Inflammatory macrophage treated with lipopolysaccharide for 4 hours (primary cell): ENCODE measurements around the gene CPED1.
"Not testable (repeated sequence)": the region's sequence is repeated elsewhere in the genome, so short reads cannot be mapped to it uniquely, and the experiment has no call there.

Experiments used
- DNase-seq: peaks from one replicate; pipeline ENCODE4 v3.0.0-alpha.2; 2020

Gene CPED1

DNA sequence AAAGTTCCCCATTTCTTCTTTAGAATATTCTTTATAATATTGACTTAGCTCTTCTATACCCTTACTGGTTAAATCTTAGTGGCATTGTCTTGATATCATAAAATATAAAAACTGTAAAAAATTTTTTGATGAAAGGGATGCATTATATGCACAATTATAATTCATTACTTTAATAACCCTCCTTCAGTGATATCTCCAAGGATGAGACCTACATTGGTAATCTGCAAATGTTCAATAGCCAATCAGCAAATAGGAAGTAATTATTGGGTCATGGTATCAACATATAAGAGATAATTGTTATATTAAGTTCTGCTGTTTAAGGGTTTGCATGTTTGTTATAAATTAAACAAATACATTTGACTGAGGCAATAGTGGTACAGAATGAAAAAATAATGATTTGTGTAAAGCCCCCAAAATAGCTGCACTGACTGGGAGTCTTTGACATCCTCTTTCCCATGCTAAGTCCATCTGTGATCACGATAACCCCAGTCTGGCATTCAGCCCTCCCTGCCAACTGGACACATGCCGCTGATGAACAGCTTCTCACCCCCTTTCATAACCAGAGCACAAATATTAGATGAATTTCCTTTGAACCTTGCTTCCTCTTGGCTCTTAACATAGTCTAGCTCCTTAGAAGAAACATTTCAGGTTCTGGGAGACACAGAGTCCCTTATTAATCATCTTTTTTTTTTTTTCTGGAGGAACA lies 169.5 kb downstream of the CPED1 start:
- no peak for DNase-seq

DNA sequence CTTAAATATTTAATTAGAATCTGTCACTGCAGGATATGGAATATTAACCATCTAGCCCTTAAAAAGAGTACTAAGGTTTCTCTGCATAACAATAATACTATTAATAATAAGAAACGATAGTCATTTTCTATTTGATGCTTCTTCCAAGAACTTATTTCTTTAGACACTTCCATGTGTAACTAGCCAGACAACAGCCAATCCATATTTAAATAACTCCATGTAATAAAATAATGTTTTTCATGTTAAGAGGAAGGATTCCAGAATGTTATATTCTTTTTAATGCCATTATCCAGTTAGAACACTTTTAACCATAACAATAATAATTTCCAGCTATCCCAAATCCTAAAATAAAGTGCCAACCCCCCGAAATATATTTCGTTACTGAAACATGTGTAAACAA lies 170.2 kb downstream of the CPED1 start:
- no peak for DNase-seq

DNA sequence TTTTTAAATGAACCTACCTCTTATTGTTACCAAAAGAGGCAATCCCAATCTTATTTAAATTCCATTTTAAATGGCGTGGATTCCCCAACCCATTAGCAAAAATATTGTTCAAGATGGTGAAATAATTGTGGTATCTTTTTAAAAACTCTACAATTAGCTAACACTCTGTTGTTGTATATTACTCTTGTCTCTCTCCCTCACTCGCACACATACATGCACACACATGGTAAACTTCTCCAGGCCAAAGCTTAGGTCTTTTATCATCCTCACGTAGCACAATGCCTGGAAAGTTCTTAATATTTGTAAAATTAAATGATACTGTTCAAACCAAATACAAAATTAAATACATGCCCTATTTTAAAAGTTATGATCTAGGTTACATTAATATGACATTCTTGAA lies 171.0 kb downstream of the CPED1 start:
- no peak for DNase-seq

DNA sequence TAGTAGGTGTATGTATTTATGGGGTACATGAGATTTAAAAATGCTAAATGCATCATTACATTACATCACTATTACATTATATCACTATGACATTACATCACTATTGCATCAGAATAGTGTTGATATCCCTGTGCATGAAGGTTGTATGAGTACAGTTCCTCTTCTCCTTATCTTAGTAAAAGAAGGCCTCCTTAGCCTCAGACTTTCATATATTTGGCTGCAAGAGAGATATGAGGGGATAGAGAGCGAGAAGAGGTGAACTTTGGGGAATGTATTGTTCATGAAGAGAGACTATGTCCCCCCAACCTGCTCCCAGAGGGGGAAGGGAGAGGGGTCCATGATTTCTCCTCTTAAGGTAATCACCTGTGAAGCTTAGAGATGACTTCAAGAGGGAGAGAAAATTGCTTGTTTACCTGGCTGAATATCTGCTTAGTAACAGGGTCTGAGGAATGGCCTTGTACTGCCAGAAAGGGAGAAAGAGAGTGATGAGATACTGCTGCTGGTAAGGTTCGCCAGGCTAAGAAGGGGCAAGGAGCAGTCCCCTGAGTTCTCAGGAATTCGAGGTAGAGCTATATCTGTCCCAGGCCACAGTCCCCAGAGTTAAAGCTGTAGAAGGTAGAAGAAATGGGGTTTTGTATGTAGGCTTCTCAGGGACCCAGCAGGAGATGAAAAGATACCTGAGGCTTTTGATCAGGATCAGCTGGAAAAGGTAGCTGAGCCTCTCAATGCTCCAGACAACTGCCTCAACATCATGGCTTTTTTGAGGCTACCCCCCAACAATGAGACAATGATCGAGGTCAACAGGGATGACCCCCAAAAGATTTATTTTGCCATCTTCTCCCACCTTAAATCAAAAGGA lies 171.9 kb downstream of the CPED1 start:
- peak; percentile 20 for DNase-seq

DNA sequence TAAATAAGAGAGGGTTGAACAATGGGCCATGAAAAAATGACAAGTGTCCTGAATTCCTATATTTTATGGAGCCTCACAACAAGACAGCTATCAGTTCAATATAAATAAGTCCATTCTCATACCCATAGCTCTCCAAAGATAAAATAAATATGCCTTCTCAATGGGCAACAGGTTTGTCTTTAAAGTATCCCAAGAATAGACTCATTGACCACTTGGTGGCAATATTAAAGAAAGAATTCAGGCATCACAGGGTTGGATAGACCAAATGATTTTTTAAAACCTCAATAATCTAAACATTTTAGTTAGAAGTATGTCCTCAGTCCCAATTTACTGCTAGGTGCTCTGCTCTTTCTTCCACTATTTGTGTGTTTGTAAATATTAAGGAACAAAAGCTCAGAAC lies 175.2 kb downstream of the CPED1 start:
- no peak for DNase-seq

DNA sequence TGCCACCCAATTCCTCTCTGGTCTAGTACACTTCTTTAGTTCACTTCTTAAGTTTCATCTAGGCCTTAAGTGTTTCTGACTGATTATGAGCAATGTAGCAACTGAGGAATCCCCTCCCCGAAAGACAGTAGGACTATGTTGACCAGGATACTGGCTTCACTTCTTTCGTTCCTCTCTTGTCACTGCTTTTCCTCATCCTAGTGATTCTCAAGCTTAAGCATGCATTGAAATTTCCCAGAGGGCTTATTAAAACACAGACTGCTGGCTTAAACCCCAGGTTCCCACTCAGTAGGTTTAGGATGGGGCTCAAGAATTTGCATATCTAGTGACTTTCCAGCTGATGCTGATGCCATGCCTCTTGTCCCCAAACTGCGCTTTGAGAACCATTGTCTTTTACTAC lies 175.7 kb downstream of the CPED1 start:
- no peak for DNase-seq

DNA sequence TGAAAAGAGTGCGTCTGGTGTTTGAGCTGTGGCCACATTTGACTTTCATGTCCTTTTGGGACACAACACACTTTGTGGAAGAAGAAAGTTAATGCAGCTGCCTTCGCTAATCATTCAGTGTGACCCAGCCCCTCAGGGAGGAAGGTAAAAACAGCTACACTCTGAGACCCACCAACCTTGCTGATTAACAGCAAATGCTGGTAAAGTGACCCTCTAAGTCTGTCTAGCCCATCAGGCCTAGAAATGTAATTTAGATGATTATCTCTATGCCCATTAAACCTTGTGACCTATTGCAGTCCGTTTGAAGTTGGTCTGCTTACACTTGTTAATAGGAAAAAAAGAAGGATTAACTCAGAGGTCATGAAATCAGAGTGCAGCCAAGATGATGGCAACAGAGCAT lies 178.4 kb downstream of the CPED1 start:
- no peak for DNase-seq

DNA sequence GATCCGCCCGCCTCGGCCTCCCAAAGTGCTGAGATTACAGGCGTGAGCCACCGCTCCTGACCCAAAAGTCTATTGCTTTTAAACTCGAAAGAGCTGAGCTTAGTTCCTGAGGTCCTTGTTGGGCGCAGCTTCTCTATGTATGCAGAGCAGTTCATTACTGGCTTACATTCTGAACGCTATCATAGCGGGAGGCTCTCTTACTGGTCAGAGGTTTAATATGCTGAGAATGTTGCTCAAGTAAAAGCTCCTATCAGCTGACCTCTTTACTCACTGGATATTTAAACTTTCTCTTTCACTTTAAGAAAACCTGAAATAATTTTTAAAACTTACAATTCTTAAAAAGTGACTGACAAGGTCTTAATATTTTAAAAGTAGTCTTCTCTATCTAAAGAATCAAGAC lies 179.5 kb downstream of the CPED1 start:
- peak; percentile 5 for DNase-seq

DNA sequence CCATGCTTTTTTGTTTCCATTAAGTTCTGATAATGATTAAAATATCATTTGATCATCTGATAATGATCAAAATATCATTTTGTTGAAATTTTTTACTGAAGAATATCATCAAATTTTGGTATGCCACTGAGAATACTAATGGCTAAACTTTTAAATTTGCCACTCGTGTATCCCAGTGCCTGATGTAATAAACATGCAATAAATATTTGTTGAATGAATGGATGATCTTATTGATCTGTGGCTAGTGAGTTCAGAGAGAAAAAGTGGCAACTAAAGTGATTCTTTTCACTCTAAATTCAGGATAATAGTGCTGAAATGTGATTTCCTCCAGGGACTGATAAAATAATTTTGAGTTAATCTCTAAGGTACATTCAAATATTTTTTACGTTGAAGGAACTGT lies 181.0 kb downstream of the CPED1 start:
- DNase-seq = no peak

DNA sequence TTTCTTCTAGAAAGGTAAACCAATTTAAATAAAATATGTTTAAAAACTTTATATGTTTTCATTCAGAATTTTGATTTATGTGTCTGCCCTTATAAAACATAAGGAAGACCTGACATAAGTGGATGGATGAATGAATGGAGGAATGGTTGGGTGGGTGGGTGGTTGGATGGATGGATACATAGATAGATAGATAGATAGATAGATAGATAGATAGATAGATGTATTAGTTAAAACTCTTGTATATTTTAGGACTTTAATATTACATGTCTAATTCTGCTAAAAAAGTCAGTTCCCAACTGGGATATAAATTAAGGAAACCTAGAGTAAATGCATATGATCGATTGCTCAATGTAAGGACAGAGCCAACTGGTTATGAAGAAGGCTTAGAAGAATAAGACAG lies 184.0 kb downstream of the CPED1 start:
- DNase-seq = no peak

DNA sequence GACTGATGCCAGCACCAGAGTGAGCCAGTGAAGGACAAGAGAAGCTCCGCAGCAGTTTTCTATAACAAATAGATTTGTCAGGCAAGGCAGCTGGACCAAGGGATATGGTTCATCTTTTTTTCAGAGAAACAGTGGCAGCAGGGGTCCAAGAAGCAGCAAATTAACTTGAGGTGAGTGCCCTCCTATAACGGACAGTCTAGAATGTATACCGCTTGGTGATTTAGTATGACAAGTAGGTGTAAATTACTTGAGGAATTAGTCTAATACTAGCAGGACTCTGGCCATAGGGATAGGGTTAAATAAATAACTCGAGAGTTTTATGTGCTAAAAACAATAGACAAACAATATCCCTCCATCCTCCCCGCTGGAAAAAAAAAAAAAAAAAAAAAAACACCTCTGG lies 187.3 kb downstream of the CPED1 start:
- no peak for DNase-seq

DNA sequence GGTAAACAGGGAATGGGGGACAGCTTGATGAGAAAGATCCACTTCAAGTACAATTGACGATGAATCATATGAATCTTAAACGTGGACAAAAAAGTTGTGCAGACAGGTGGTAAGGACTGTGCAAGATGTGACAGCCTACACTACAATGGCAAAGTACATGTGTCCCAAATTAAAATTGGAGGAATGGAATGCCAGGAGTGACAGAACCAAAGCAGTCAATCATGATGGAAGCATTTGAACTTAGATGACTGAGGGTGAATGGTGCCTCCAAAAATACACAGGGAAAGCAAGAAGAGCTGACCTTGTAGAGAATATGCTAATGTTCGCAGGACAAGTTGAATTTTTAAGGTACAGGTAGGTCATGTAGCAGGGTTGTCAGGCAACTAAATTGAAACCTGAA lies 189.9 kb downstream of the CPED1 start:
- DNase-seq = no peak

DNA sequence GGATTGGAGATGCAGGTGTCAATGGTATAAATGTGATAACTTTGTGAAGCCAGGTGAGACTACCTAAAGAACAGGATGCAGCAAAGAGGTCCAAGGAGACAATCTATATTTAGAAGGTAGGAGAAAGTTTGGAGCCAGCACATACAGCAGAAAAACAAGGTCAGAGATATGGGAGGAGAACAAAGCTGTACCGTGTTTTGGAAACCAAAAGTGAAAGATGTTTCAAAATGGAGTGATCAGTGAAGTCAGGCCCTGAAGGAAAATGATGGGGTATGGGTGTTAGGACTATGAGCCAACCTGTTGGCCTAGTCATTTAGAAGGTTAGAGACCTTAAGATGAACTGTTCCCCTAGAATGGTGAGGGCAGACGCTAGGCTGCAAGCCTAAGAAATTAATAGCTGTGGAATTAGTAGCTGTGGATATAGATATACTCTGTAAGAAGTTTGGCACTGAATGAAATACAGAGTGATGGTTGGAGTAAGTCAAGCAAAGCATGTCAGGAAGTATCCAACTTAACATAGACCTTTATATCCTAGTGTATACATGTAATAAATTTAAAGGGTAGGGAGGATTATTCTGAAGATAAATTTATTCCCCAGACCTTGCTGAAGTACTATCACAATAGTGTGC lies 190.5 kb downstream of the CPED1 start:
- no peak for DNase-seq

DNA sequence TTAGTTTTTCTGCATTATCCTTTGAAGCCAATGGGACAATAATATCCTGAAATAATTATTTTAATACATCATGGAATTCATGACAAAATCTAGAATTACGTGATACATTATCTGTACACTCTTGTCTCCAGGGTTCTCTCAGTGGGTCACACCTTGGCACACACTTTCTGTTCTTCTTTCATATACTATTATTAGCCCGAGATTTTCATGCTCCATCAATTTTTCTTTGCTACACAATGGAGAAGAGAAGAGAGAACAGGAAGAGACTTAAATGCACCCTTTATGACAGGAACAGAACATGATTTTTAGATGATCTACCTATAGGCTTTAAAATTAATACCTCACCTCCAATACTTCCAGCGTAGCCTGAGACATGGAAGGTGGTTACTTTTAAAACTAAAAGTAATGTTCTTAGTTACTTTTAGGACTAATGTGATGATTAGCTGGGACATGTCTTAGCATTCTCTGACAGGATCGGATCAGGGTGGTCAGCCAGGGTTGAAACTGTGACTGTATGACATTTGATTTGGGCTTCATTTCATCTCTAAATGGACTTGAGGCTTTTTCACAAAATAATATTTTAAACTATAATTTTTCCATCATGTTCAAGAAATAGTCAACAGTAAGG lies 192.0 kb downstream of the CPED1 start:
- no peak for DNase-seq

DNA sequence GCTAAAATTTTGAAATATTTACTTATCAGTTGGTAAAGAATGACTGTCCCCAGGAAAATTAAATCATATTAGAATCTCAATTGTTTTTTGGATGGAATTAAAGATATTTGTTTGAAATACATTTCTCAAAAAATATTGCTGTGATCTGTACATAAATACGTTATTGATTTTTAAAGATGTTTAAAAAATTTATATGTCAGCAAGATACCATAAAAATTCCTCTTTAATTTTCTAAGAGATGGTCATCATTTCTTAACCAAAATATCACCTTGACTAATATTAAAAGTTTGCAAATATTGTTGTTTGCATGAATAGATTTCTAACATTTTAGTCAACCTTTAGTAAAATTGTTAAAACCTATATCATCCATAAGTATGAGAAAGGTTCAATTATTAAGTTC lies 192.8 kb downstream of the CPED1 start:
- DNase-seq = no peak

DNA sequence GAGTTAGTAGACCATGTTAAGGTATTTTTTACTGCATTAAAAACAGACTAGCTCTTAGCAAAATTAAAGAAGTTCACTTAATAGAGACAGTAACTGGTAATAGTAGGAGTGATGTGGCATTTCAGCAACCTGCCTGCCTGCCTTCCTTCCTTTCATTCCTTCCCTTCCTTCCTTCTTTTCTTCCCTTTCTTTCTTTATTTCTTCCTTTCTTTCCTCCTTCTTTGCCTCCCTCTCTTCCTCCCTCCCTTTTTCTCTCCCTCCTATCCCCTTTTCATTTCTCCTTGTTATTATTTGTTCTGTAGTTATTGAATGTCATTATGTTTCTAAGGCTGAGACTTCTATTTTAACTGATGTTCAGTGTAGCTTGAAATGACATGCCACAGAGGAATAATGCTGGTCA lies 193.8 kb downstream of the CPED1 start:
- no peak for DNase-seq

DNA sequence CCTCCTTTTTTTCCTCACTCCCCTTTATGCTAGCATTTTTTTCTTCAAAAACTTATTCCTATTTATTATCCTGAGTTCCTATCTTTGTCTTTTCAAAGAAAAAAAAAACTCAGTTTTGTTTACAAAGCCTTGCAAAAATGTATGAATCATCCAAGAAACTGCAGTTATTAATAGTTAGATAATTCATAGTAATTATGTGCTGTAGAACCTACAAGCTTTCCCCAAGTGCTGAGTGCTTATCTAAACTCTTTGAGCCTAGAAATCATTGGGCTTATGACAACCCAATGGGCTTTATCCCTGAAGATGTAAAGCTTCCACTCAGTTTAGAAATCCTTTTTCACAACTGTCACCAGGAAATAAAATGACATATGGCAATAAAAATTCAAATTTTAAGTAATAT lies 194.4 kb downstream of the CPED1 start:
- no peak for DNase-seq

DNA sequence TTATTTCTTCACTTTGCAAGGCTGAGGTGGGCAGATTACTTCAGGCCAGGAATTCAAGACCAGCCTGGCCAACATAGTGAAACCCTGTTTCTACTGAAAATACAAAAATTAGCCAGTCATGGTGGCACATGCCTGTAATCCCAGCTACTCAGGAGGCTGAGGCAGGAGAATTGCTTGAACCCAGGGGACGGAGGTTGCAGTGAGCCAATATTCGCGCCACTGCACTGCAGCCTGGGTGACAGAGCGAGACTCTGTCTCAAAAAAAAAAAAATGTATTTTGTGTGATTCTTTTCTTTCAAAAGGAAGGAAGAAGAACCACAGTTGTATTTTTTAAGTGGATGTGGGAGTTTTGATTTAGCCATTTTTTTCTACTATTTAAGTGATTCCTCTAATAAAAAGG lies 195.4 kb downstream of the CPED1 start:
- DNase-seq = not testable (repeated sequence)

DNA sequence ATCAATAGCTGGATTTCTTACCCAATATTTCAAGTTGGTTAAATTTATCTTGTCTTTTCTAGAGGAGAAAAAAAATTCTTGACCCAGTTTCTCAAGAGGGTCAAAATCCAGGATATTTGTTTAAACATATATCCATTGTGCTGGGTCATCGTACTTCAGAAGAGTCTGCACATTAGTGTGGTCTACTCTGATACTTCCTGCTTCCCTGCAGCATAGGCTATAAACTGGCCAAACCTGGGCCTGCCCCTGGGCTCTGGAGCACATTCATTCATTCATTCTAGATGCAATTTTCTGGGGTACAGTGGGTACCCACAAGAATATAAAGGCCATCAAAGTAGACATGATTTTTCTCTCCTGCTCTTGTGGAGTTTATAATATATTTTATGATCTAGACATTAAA lies 198.2 kb downstream of the CPED1 start:
- DNase-seq = no peak

DNA sequence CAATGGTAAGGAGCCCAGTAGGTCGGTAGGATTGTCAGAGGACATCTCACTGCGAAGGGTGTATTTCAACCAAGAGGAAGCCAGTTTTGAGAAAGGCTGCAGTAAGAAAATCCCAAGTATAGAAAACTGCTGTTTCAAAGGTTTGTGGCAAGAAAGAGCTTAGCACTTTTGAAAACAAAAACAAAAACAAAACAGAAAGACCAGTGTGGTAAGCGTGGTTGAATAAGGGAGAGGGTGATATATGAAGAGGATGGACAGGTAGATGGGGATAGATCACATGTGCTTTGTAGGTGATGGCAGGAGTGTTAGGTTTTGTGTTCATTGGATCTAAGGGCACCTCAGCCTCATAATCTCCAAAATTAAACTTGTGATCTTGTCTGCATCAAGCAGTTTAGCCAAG lies 198.7 kb downstream of the CPED1 start:
- no peak for DNase-seq

DNA sequence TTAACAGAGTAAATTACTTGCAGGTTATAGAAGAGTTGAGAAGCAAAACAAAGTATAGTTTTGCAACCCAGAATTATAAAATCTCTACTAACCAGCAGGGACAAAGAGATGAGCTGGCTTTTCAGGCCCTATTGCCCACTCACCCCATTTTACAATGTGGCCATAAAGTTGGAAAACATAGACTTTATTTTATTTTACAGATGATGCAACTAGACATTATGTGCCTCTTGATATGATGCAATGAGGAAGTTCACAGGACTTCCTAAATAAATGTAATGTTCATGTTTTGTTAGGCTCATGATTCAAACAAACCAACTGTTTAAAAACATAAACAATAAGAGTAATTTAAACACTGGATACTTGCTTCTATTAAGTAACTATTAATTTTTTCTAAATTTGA lies 199.2 kb downstream of the CPED1 start:
- peak; percentile 54 for DNase-seq

DNA sequence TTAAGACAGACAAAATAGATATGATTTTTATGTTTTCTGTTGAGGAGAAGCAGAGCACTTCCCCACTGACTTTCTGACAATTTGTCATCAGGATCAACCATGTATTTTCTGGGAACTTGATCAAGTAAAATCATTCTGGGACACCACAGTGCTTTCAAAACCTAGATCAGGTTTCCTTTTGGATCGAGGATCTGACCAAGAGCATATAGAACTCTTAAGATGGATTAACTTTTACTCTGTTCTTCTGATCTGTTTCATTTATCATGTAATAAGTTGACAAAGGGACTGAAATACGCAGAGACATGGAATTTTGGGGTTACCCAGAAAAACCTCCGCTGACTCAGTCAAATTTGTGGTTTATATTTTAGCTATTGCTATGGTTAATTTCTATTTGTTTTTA lies 204.3 kb downstream of the CPED1 start:
- no peak for DNase-seq

DNA sequence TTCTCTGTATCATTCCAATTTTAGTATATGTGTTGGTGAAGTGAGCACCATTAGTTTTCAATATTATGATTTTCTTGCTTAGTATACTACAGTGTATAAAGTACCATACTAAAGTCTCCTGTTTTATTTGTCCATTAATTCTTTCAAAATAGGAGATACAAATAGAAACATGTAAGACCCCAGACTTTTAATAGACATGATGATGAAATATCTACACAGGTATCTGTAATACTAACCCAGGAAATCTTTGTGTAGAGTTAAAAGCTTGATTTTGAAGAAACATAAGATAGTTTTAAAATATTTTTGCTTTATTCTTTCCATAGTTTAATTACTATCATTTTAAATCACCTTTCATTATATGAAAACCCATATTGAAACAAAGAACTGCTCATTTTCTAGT lies 206.5 kb downstream of the CPED1 start:
- DNase-seq = no peak

DNA sequence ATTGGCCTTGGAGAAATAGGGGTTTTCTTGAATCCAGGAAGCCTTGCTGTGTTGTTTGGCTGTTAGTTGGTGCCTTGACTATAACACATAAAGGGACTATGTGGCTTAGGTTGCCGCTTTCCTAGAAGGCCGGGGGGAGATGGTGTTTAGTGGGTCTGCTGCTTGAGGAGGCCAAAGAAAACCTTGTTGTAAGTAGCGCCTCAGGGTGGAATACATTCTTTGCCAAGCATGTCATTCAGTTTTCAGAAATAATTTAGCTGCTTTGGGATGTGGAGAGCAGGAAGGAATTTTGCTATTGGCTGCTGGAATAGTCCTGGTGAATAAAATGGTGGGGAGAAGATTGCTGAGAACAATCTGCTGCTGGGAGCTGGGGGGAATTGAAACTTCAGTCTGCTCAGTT lies 207.4 kb downstream of the CPED1 start:
- DNase-seq = no peak
